Sigmoid colon (tissue), 7 donors: Measurements from ENCODE around the gene OR10C1. TPM values are rescaled to one million over a fixed set of nuclear protein-coding genes. Genes with fewer than 3 reads are reported as not detected.

Source experiments
- DNase-seq: peaks from one replicate; pipeline ENCODE4 v3.0.0-alpha.2; 2019
- H3K27ac ChIP-seq, 4 donors: fragments of 200-600 bp; sonication (generic); one replicate each; pipeline ENCODE4 v1.5.1; 2016 to 2019; ENCODE audit warnings: mild to moderate bottlenecking in 1 of 4
- H3K27me3 ChIP-seq, 3 donors: fragments of 200-600 bp; sonication (generic); one replicate each; pipeline ENCODE4 v1.5.1; 2019; ENCODE audit warnings: mild to moderate bottlenecking in 1 of 3
- H3K36me3 ChIP-seq, 4 donors: fragments of 200-600 bp; sonication (generic); one replicate each; pipeline ENCODE4 v1.5.1; 2016 to 2019
- H3K4me1 ChIP-seq, 4 donors: fragments of 200-600 bp; sonication (generic); one replicate each; pipeline ENCODE4 v1.5.1; 2017 to 2019
- H3K4me3 ChIP-seq, 4 donors: fragments of 200-600 bp; sonication (generic); one replicate each; pipeline ENCODE4 v1.5.1; 2017 to 2019; ENCODE audit warnings: mild to moderate bottlenecking in 2 of 4, moderate library complexity in 1 of 4
- H3K9me3 ChIP-seq, 4 donors: fragments of 200-600 bp in 3 of 4; sonication (generic) in 3 of 4; one replicate each; pipeline versions ENCODE4 v1.5.1 to v1.6.1; 2013 to 2019
- CTCF ChIP-seq, 4 experiments: fragments of 450-650 bp in 3 of 4; fragments of 200-600 bp in 1 of 4; IDR thresholded peaks; one replicate each; pipeline ENCODE4 v1.5.1; 2016 to 2019; ENCODE audit warnings: antibody characterized with exemption in 4 of 4, mild to moderate bottlenecking in 3 of 4, moderate library complexity in 2 of 4
- EP300 ChIP-seq, 4 donors: sonication (generic); formaldehyde crosslinking; IDR thresholded peaks; one replicate each; pipeline ENCODE4 v1.6.1; 2017; ENCODE audit warnings: antibody characterized with exemption in 4 of 4
- POLR2A ChIP-seq, 2 donors: fragments of 450-650 bp; IDR thresholded peaks; one replicate each; pipeline ENCODE4 v1.6.1; 2016; ENCODE audit warnings: antibody characterized with exemption in 2 of 2, mild to moderate bottlenecking in 2 of 2, moderate library complexity in 2 of 2
- POLR2AphosphoS5 ChIP-seq, 4 donors: sonication (generic); formaldehyde crosslinking; IDR thresholded peaks; one replicate each; pipeline ENCODE4 v1.6.1; 2017; ENCODE audit warnings: antibody characterized with exemption in 4 of 4
- WGBS, 2 donors: extraction: QIAGEN DNeasy Blood & Tissue Kit; methylation state at CpG; one replicate each; pipeline ENCODE4 v1.1.7; 2013; 5-methylcytosine and 5-hydroxymethylcytosine counted together
- intact Hi-C: fragments of 100-400 bp; cut with DNase I; formaldehyde crosslinking; loops from one replicate; pipeline ENCODE4 v1.15.1; 2023
- polyA plus RNA-seq, 3 donors: library from polyadenylated mRNA; stranded (reverse); fragments of 200-250 nt; gene quantifications; one replicate each; pipeline ENCODE4 v1.2.3, GENCODE V29; 2013
- total RNA-seq, 4 donors: library from RNA; depleted of rRNA; stranded (reverse); fragments of >200 nt; gene quantifications; one replicate each; pipeline ENCODE4 v1.1.0, GENCODE V29; 2016
- donor health status: healthy with polysubstance abuse.
- donor health status: Bipolar disorder and iron deficiency.
- donor health status: healthy.

Gene OR10C1
- total and polyA plus RNA-seq, 7 donors: not detected

- H3K4me3 ChIP-seq: no peak overlapping the region
- no peak overlapping the region for H3K27ac ChIP-seq
- no peaks in the 10 kb centered on the region for H3K4me1 ChIP-seq
- H3K27me3 ChIP-seq: no peaks in the 10 kb centered on the region
- no peaks in the 10 kb centered on the region for H3K36me3 ChIP-seq
- no peaks in the 10 kb centered on the region for H3K9me3 ChIP-seq
- TF ChIP-seq POLR2A (IDR thresholded peaks at IDR 0.05) (no peak), CTCF (IDR thresholded peaks at IDR 0.05) (no peak)
- intact Hi-C loops: no loop called here
- no peak for DNase-seq
Observed at GRCh38 chr6:29488874-29489273, 49.8 kb downstream of the OR10C1 start.

DNA sequence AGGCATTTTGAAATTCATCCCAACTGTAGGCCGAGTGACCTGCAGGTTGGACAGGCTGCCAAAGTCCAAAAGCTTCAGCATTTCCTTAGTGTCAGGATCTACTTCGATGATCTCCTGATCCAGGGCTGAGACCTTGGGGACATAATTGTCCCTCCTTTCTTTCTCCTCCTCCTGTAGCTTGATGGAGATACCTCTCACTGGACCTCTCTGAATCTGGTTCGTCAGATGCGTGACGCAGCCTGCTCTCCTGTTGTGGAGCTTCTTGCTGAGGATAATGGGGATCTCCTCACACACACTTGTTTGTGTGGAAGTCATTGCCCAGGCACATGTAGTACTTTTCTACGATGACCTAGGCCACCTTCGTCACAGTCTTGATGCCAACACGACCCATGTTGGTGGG is 50.2 kb downstream of the OR10C1 start:
- Histone ChIP-seq H3K4me1 (no peaks in the 10 kb centered on the region), H3K9me3 (no peaks in the 10 kb centered on the region), H3K27me3 (no peaks in the 10 kb centered on the region), H3K4me3 (no peak overlapping the region), H3K36me3 (no peaks in the 10 kb centered on the region), H3K27ac (no peak overlapping the region)
- no peak for TF ChIP-seq CTCF (IDR thresholded peaks at IDR 0.05)
- TF ChIP-seq EP300 (IDR thresholded peaks at IDR 0.05): no peak
- no peak for TF ChIP-seq POLR2AphosphoS5 (IDR thresholded peaks at IDR 0.05)
- TF ChIP-seq POLR2A (IDR thresholded peaks at IDR 0.05): no peak
- intact Hi-C loops: no loop called here
- 88 to 94% methylated on average over 8 of the region's 8 CpGs for WGBS, 2 donors
- no peak for DNase-seq

- no peak for DNase-seq
- Histone ChIP-seq H3K27ac (no peak overlapping the region), H3K4me1 (no peaks in the 10 kb centered on the region), H3K27me3 (no peaks in the 10 kb centered on the region), H3K4me3 (no peak overlapping the region), H3K36me3 (no peaks in the 10 kb centered on the region), H3K9me3 (no peaks in the 10 kb centered on the region)
- intact Hi-C loops: no loop called here
- 77 to 81% methylated on average over 3 of the region's 3 CpGs for WGBS, 2 donors
- no peak for TF ChIP-seq POLR2A (IDR thresholded peaks at IDR 0.05)
- TF ChIP-seq EP300 (IDR thresholded peaks at IDR 0.05): no peak
- no peak for TF ChIP-seq POLR2AphosphoS5 (IDR thresholded peaks at IDR 0.05)
- no peak for TF ChIP-seq CTCF (IDR thresholded peaks at IDR 0.05)
Observed at GRCh38 chr6:29490055-29490454, 50.9 kb downstream of the OR10C1 start.

DNA sequence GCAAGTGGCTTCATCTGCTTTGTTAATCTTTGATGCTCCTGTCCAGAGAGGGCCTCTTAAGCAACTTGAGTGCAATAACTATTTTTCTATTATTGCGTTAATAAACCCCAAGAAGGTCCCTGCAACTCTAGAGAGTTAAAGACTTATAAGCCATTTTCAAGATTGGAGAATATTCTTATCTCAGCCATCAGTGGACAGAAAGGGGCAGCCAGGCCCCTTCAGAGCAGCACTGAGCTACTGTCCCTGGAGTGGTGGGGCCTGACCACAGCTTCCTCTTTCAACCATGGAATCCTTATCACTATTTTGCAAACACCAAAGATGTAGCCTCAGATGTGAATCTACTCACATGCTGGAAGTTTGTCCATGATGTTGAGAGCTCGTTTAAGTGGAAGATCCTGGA is 51.4 kb downstream of the OR10C1 start:
- no peak for DNase-seq
- H3K36me3 ChIP-seq: no peaks in the 10 kb centered on the region
- H3K27ac ChIP-seq: no peak overlapping the region
- TF ChIP-seq EP300 (IDR thresholded peaks at IDR 0.05) (no peak), POLR2AphosphoS5 (IDR thresholded peaks at IDR 0.05) (no peak), POLR2A (IDR thresholded peaks at IDR 0.05) (no peak), CTCF (IDR thresholded peaks at IDR 0.05) (no peak)
- H3K4me1 ChIP-seq: no peaks in the 10 kb centered on the region
- intact Hi-C loops: no loop called here
- no peak overlapping the region for H3K4me3 ChIP-seq
- no peaks in the 10 kb centered on the region for H3K9me3 ChIP-seq
- 44 to 72% methylated on average over 2 of the region's 2 CpGs for WGBS, 2 donors
- no peaks in the 10 kb centered on the region for H3K27me3 ChIP-seq

Other genes starting within 250 kb of the OR10C1 start
- not detected for gene OR14J1, start 137.6 kb upstream of the OR10C1 start, total RNA-seq
- gene OR14J1, start 137.6 kb upstream of the OR10C1 start, polyA plus RNA-seq: not detected
- not detected for gene OR5V1, start 70.4 kb upstream of the OR10C1 start, total RNA-seq
- gene OR5V1, start 70.4 kb upstream of the OR10C1 start, polyA plus RNA-seq: not detected
- not detected for gene OR12D3, start 64.0 kb upstream of the OR10C1 start, total RNA-seq
- gene OR12D3, start 64.0 kb upstream of the OR10C1 start, polyA plus RNA-seq: not detected
- not detected for gene OR12D2, start 43.7 kb upstream of the OR10C1 start, total RNA-seq
- gene OR12D2, start 43.7 kb upstream of the OR10C1 start, polyA plus RNA-seq: not detected
- gene OR12D1, start 24.4 kb upstream of the OR10C1 start, total RNA-seq: not detected
- not detected for gene OR12D1, start 24.4 kb upstream of the OR10C1 start, polyA plus RNA-seq
- gene OR11A1, start 17.8 kb downstream of the OR10C1 start, total RNA-seq: not detected
- gene OR11A1, start 17.8 kb downstream of the OR10C1 start, polyA plus RNA-seq: not detected
- not detected for gene OR2H1, start 17.8 kb downstream of the OR10C1 start, total RNA-seq
- not detected for gene OR2H1, start 17.8 kb downstream of the OR10C1 start, polyA plus RNA-seq
- not detected for gene MAS1L, start 48.6 kb downstream of the OR10C1 start, total RNA-seq
- not detected for gene MAS1L, start 48.6 kb downstream of the OR10C1 start, polyA plus RNA-seq
- gene UBD, start 120.4 kb downstream of the OR10C1 start, total RNA-seq: under 1 TPM in 1 of 4 donors, not detected in 3; 0.71 TPM
- gene UBD, start 120.4 kb downstream of the OR10C1 start, polyA plus RNA-seq: 100 to 1,000 TPM in 1 of 3 donors, 10 to 100 TPM in 1, 1 to 10 TPM in 1; 4.8 to 207 (median 15.3) TPM
- gene OR2H2, start 145.8 kb downstream of the OR10C1 start, total RNA-seq: not detected
- not detected for gene OR2H2, start 145.8 kb downstream of the OR10C1 start, polyA plus RNA-seq
- 10 to 100 TPM; 26.5 to 73.9 (median 46.0) TPM for gene GABBR1, start 193.9 kb downstream of the OR10C1 start, total RNA-seq
- gene GABBR1, start 193.9 kb downstream of the OR10C1 start, polyA plus RNA-seq: 10 to 100 TPM in 1 of 3 donors, 1 to 10 TPM in 1, under 1 TPM in 1; 0.92 to 20.6 (median 4.2) TPM
- not detected for gene MOG, start 217.8 kb downstream of the OR10C1 start, total RNA-seq
- gene MOG, start 217.8 kb downstream of the OR10C1 start, polyA plus RNA-seq: under 1 TPM in 1 of 3 donors, not detected in 2; 0.22 TPM
- gene ZFP57, start 241.8 kb downstream of the OR10C1 start, total RNA-seq: not detected
- under 1 TPM in 1 of 3 donors, not detected in 2; 0.03 TPM for gene ZFP57, start 241.8 kb downstream of the OR10C1 start, polyA plus RNA-seq